Fibroblast of villous mesenchyme (primary cell): ENCODE data around the gene LAG3. TPM values are rescaled to one million over a fixed set of nuclear protein-coding genes. Genes with fewer than 3 reads are reported as not detected.

Experiments used
- DNase-seq: peaks from one replicate; pipeline ENCODE4 v3.0.0-alpha.2; 2010; ENCODE audit warnings: low read depth
- H3K4me3 ChIP-seq: 2 replicates; pipeline ENCODE4 v1.5.1; 2011; ENCODE audit warnings: low read depth, mild to moderate bottlenecking, low read length
- CTCF ChIP-seq: IDR thresholded peaks from 2 replicates; pipeline ENCODE4 v1.5.1; 2012; ENCODE audit warnings: low read depth, mild to moderate bottlenecking, low read length; ENCODE audit not compliant: insufficient read depth
- total RNA-seq: library from RNA; depleted of rRNA; stranded (reverse); fragments of >200 nt; gene quantifications from 2 replicates; pipeline ENCODE4 v1.2.3, GENCODE V29; 2012

LAG3 gene
- total RNA-seq, 1 donor: 0.43 TPM

- TF ChIP-seq CTCF: no peak
- DNase-seq: peak; percentile 32
- H3K4me3 ChIP-seq: peak overlapping the region; percentile 87
Observed at GRCh38 chr12:6767353-6768319, 4.7 kb upstream of the LAG3 start.

- DNase-seq: no peak
- H3K4me3 ChIP-seq: peak overlapping the region; percentile 87
- no peak for TF ChIP-seq CTCF
Observed at GRCh38 chr12:6768437-6768914, 3.8 kb upstream of the LAG3 start.

GRCh38 chr12:6768990-6769389 is 3.3 kb upstream of the LAG3 start:
- H3K4me3 ChIP-seq: peak overlapping the region; percentile 87
- no peak for TF ChIP-seq CTCF
- DNase-seq: peak; percentile 61

- DNase-seq: no peak
- no peak for TF ChIP-seq CTCF
- no peak overlapping the region for H3K4me3 ChIP-seq
Observed at GRCh38 chr12:6769666-6770065, 2.7 kb upstream of the LAG3 start.

GRCh38 chr12:6770094-6770493 is 2.2 kb upstream of the LAG3 start:
- H3K4me3 ChIP-seq: no peak overlapping the region
- TF ChIP-seq CTCF: no peak
- no peak for DNase-seq

- no peak overlapping the region for H3K4me3 ChIP-seq
- DNase-seq: no peak
- no peak for TF ChIP-seq CTCF
Observed at GRCh38 chr12:6770600-6770999, 1.7 kb upstream of the LAG3 start.
